ENCODE measurements around the gene LAMB1.

GRCh38 chr7:107982918-107983389 lies 20.0 kb downstream of the LAMB1 start:
- TF ChIP-seq CTCF (IDR thresholded peaks at IDR 0.05; ENCODE audit: insufficient read depth, low read length) (no peak), POLR2AphosphoS5 (IDR thresholded peaks at IDR 0.05; ENCODE audit: low read depth) (no peak), SPI1 (IDR thresholded peaks at IDR 0.05; ENCODE audit: borderline replicate concordance, low read depth) (no peak), REST (IDR thresholded peaks at IDR 0.05; ENCODE audit: insufficient replicate concordance, low read depth) (no peak)

Data from HL-60 (cell line).